ENCODE results near the gene C11orf52. TPM values are rescaled to one million over a fixed set of nuclear protein-coding genes. Genes with fewer than 3 reads are reported as not detected.

Gene C11orf52
- polyA plus RNA-seq, 1 donor from 2014 or later: not detected

- Histone ChIP-seq H3K27me3 (ENCODE audit: insufficient read depth, low read depth, low read length) (no peaks in the 10 kb centered on the region), H3K9ac (ENCODE audit: low read length) (no peak overlapping the region), H3K27ac (ENCODE audit: low read length) (no peak overlapping the region), H2AFZ (ENCODE audit: low read depth, low read length) (no peak overlapping the region), H3K4me3 (ENCODE audit: low read length) (no peak overlapping the region), H3F3A (ENCODE audit: insufficient read depth, low read length, poor library complexity, severe bottlenecking) (no peaks in the 10 kb centered on the region), H3K79me2 (replicated peaks; ENCODE audit: insufficient read depth, low read length) (no peaks in the 10 kb centered on the region), H3K9me3 (ENCODE audit: low read length) (no peaks in the 10 kb centered on the region), H4K20me1 (ENCODE audit: insufficient read depth) (no peaks in the 10 kb centered on the region), H3K9me2 (ENCODE audit: insufficient read depth, low read length) (no peaks in the 10 kb centered on the region), H3K36me3 (ENCODE audit: insufficient read depth, low read length) (peaks cover 3% of the 10 kb centered on the region), H3K4me2 (ENCODE audit: low read length) (no peak overlapping the region)
- no peak for TF ChIP-seq TAF1 (IDR thresholded peaks at IDR 0.05; ENCODE audit: low read depth)
- TF ChIP-seq CTCF (IDR thresholded peaks at IDR 0.05; ENCODE audit: poor library complexity, severe bottlenecking): no peak
These were observed 42.9 kb downstream of the C11orf52 start for GRCh38 chr11:111961389-111962300.

- Histone ChIP-seq H3K9ac (ENCODE audit: low read length) (no peak overlapping the region), H3K27ac (ENCODE audit: low read length) (no peak overlapping the region), H3K4me2 (ENCODE audit: low read length) (no peak overlapping the region), H3K27me3 (ENCODE audit: insufficient read depth, low read depth, low read length) (no peaks in the 10 kb centered on the region), H2AFZ (ENCODE audit: low read depth, low read length) (no peak overlapping the region), H3K4me3 (ENCODE audit: low read length) (no peak overlapping the region), H3K79me2 (replicated peaks; ENCODE audit: insufficient read depth, low read length) (no peaks in the 10 kb centered on the region), H4K20me1 (ENCODE audit: insufficient read depth) (no peaks in the 10 kb centered on the region), H3F3A (ENCODE audit: insufficient read depth, low read length, poor library complexity, severe bottlenecking) (no peaks in the 10 kb centered on the region), H3K36me3 (ENCODE audit: insufficient read depth, low read length) (peaks cover 3% of the 10 kb centered on the region), H3K9me3 (ENCODE audit: low read length) (no peaks in the 10 kb centered on the region), H3K9me2 (ENCODE audit: insufficient read depth, low read length) (no peaks in the 10 kb centered on the region)
- no peak for TF ChIP-seq CTCF (IDR thresholded peaks at IDR 0.05; ENCODE audit: poor library complexity, severe bottlenecking)
- TF ChIP-seq REST (IDR thresholded peaks at IDR 0.05; ENCODE audit: borderline replicate concordance): no peak
- TF ChIP-seq RAD21 (conservative IDR thresholded peaks at IDR 0.05): no peak
- no peak for TF ChIP-seq POLR2AphosphoS5 (IDR thresholded peaks at IDR 0.05)
- no peak for TF ChIP-seq TAF1 (IDR thresholded peaks at IDR 0.05; ENCODE audit: low read depth)
- no peak for TF ChIP-seq EP300 (conservative IDR thresholded peaks at IDR 0.05; ENCODE audit: poor library complexity, severe bottlenecking)
- TF ChIP-seq MXI1 (conservative IDR thresholded peaks at IDR 0.05; ENCODE audit: poor library complexity, severe bottlenecking): no peak
- no peak for TF ChIP-seq EZH2 (IDR thresholded peaks at IDR 0.05; ENCODE audit: borderline replicate concordance, insufficient read depth, low read length, poor library complexity, severe bottlenecking)
These were observed 45.2 kb downstream of the C11orf52 start for GRCh38 chr11:111963931-111964340.

Data from neural cell (in vitro differentiated cells).